NCI-H187 treated with DMSO at 0.1 percent for 48 hours (cell line): ENCODE data around the gene GOLPH3.
"Not testable (repeated sequence)": the region's sequence is repeated elsewhere in the genome, so short reads cannot be mapped to it uniquely, and the experiment has no call there.

Experiments used
- DNase-seq: peaks from one replicate; lab custom pipeline; 2025; lab: John Stamatoyannopoulos, UW

GOLPH3 gene

DNA sequence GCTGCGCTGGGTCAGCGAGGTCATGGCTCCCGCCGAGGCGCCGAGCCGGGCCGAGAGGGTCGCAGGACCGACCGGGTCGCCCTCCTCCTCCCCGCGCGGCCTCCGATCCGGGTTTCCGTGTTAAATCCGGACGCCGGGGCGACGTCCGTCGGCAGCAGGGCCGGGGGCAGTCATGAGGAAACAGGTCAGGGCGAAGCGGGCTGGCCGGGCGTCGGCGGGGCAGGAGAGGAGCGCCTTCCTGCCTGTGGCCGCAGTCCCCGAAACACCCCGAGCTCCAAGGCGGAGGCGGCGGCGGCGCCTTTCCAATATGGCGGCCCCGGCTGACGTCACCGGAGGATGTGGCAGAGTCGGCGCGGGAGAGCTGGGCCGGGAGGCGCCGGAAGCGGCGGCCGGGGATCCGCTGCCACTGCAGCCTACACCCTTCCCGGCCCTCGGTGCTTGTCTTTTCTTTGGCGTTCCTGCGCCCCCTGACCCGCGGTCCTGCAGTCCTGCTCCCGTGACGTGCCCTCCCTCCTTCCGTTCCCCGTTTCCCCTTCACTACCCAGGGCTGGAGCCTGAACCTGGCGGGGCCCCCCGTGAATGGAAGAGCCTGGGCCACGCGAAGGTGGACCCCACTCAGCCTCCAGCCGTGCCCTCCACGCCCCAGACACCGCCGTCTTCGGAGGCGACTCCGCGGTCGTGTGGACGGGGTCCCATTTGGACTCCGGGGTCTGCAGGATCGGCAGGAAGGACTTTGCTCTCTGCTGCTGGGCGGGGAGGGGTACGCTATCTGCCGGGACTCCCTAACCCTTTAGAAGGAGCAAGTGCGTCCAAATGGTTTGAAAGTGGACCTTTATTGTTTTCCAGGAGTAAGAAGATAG is at the start of gene GOLPH3:
GOLPH3 (minus strand) TSS at position 309 of the 860 bp plus-strand sequence; CDS start at position 24, 285 bp downstream.
- DNase-seq = peak; percentile 38

DNA sequence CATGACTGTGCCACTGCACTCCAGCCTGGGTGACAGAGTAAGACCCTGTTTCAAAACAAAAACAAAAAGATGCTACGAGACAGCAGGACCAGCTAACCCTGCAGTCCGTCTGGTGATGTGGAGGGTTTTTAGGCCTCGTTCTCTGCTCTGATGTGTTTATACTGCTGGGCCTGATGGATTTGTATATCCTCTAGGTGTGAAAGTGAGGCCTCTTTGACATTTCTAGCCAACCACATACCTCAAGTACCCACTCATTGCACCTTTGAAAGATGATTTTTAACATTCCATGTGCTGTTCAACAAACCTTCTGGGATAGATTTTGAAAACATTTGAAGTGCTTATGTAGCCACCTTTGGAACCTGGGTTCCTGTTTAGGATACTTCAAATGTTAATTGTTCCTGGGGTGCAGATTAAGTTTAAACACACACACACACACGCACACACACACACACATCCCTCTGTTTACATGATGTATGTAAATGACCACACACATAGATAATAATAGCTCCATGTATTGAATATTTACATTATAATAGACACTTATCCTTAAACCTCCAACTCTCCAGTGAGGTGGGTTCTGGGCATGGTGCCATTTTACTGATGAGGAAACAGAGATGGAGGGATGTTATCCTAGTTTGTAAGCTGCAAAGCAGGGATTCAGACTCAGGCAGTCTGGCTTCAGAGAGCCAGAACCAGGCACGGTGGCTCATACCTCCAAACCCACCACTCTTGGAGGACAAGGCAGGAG is 48.8 kb upstream of the GOLPH3 start:
- no peak for DNase-seq

DNA sequence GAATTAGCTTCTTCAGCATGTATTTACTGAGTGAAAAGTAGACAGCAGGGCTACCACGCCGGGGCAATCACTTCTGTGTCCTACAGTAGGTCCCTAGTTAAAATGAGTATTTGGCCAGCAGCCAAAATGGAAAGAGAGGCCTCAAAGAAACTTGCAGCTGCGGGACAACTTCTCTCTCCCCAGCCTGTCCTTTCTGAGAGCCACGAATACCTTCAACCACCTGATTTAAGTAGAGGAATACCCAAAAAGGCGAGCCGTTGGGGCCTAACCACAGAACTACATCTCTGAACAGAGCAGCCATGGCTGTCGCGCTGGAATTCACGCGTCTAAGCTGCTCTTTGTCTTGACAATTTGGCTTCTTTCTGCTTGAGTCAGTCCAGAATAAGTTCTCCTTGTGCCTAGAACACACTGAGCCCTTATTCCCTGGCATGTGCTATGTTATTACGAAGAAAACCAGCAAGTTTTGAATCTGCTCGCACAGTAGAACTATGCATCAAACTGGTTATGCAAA is 43.8 kb upstream of the GOLPH3 start:
- DNase-seq = no peak

DNA sequence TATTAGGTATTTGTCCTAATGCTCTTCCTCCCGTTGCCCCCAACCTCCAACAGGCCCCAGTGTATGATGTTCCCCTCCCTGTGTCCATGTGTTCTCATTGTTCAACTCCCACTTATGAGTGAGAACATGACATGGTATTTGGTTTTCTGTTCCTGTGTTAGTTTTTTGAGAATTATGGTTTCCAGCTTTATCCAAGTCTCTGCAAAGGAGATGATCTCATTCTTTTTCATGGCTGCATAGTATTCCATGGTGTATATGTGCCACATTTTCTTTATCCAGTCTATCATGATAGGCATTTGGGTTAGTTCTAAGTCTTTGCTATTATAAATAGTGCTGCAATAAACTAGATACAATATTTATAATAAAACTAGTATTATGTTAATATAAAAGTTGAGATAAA is 40.2 kb upstream of the GOLPH3 start:
- not testable (repeated sequence) for DNase-seq

DNA sequence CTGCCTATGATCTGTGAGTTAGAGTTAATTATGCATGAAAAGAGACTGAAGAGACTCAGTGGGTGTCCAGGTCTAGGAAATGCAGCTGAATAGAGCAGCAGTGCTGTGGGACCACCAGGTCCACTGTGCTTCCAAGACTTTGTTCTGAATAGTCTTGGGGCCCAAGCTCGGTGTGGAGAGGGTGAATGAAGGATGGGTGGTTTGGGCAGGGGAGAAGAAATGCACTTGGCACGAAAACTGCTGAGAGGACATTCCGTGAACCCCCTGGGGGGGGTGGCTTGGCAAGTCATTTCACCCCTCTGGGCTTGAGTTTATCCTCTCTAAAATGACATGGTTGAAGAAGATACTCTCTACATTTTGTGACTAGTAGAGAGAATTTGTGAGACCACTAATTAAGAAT is 36.0 kb upstream of the GOLPH3 start:
- no peak for DNase-seq

DNA sequence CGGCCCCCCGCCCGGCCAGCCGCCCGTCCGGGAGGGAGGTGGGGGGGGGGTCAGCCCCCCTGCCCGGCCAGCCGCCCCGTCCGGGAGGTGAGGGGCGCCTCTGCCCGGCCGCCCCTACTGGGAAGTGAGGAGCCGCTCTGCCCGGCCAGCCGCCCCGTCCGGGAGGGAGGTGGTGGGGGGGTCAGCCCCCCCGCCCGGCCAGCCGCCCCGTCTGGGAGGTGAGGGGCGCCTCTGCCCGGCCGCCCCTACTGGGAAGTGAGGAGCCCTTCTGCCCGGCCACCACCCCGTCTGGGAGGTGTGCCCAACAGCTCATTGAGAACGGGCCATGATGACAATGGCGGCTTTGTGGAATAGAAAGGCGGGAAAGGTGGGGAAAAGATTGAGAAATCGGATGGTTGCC is 34.7 kb upstream of the GOLPH3 start:
- DNase-seq = not testable (repeated sequence)

DNA sequence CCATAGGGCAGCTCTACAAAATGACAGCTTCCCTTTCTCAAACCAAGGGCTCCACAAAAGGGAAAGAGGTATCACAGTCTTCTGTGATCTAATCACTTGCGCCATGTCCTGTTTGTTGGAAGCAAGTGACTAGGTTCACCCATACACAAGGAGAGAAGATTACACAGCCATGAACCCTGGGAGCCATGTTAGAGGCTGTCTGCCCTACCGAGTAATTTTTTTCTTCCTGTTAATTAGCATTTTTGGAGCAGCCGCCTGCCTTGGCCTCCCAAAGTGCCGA is 33.2 kb upstream of the GOLPH3 start:
- no peak for DNase-seq

DNA sequence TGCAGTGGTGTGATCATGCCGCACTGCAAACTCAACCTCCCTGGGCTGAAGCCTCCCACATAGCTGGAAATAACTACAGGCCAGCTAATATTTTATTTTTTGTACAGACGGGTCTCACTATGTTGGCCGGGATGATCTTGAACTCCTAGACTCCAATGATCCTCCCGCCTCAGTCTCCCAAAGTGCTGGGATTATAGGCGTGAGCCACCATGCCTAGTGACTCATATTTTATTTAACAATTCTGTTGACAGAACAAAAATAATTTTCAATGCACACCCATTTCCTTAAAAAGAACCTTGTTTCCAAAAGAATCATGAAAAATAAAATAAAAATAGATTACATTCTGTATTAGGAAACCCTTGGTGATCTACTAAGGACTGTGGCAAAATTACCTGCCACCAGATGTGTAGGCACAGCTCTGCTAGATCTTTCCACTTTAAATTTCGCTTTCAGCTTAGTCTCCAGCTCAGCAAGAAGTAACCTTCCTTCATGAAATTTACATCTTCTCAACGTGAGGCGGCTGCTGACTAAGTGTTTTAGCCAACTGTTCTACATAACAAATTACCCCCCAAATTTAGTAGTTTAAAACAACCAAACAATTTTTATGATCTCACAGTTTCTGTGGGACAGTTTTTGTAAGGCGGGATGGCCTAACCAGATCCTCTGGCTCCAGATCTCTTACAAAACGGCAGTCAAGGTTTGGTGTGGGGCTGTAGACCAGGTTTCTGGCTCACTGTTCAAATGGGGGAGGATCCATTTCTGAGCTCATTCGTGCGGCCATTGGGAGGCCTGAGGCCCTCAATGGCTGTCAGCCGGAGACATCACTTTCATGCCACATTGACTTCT is 32.6 kb upstream of the GOLPH3 start:
- no peak for DNase-seq

DNA sequence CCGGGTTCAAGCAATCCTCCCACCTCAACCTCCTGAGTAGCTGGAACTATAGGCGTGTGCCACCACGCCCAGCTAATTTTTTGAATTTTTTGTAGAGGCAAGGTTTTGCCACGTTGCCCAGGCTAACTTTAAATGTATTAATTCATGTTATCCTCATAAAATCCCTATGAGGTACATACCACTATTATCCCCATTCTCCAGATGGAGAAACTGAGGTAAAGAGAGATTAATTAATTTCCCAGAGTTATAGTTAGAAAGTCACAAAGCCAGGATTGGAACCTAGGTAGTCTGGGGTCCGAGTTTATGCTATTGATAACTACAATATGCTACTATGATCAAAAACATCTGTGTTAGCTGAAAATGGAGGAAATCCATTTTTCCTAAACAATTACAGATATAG is 31.9 kb upstream of the GOLPH3 start:
- no peak for DNase-seq

DNA sequence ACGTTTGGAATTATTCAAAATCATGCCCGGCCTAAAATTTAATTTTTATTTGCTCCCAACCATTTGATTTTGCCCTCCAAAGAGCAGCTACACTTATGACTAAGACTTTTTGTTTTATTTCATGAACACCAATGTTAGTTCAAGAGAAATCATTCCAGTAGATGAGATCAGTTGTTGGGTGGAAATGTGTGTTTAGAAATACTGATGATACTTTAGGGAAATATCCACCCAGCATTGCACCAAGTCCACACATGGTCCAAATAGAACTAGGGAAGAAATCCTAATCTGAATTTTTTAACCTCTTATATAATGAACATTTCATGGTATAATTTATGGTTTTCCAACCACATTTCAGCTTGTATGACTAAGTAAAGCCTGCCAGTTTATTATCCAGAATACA is 28.3 kb upstream of the GOLPH3 start:
- DNase-seq = no peak

DNA sequence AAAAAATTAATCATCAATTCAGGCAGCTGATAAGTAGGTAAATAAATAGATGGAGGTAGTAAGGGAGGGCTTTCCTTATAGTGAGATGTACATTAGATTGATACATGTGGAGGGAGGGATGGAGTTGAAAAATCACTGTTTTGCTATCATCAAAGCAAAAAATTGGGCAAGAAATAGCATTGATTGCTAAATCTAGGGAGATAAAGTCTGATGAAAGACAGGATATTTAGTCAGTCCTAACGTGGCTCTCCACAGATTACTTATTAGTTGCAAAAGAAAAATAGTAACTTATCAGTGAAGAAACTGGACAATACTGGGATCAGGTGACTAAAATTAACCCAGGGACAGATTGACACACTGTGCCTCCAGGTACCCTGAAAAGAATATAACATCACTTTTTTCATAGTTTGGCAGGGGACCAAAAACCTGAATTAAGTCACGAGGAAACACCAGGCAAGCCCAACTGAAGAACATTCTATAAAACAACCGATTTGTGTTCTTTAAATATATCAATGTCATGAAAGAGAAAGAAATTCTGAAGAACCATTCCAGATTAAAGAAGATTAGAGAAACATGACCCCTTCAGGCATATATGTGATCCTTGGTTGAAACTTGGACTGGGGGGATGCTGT is 27.1 kb upstream of the GOLPH3 start:
- no peak for DNase-seq

DNA sequence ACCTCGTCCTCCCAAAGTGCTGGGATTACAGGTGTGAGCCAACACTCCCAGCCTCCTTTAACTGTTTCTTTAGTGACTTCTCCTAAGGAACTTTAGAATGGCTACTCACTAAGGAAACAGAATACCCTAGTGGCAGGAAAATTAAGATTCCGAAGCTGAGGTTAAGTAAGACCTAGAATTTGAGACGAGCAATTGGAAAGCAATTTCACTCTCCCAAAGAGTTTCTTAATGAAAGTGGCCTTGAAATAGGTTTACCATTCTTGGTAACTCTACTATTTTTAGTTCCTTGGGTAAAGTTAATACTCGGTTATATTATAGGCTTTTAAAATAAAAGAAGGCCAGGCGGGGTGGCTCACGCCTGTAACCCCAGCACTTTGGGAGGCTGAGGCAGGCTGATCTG is 22.9 kb upstream of the GOLPH3 start:
- DNase-seq = no peak

DNA sequence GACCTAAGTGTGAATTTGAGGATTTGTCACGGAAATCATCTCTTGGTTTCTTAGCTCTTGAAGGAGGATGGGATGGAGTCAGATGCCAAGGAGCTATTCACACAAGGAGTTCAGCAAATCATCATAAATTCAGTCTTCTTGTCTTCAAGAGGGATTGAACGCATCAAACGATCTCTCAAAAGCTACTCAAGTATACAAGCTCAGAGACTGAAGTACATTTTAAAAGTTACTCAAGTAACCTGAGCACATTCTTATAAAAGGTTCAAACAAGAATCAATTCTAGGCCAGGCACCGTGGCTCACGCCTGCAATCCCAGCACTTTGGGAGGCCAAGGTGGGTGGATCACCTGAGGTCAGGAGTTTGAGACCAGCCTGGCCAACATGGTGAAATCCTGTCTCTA is 21.1 kb upstream of the GOLPH3 start:
- no peak for DNase-seq

DNA sequence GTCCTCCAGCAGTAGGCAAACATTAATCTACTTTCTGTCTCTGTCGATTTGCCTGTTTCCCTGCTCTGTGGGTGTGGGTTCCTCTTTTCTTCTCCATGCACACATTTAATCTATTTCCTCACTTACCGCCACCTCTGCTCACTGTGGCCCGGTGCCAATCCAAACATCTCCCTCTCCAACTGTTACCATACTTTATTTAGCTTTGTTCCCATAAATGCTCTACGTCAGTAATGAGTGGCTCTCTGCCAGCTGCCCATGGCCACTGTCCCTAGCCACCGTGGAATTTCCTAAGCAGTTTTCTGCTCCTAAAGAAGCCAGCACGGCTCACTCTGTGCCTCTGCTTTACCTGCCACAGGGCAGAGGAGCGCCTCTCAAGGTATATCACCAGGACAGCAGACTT is 19.5 kb upstream of the GOLPH3 start:
- DNase-seq = peak; percentile 66

DNA sequence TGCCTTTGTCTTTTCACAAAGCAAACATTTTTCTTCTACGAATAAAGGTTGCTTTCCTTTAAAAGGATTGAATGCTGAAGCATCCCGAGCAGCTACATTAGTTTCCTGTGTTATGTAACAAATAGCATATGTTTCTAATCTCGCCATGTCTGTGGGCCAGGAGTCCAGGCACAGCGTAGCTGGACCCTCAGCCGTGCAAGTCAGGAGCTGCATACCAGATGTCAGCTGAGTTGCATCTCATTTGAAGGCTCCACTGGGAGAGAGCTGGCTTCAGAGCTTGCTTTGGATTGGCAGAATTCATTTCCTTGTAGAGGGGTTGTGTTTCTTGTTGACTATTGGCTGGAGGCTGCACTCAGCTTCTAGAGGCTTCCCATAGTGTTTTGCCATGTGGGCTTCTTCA is 16.0 kb upstream of the GOLPH3 start:
- DNase-seq = no peak

DNA sequence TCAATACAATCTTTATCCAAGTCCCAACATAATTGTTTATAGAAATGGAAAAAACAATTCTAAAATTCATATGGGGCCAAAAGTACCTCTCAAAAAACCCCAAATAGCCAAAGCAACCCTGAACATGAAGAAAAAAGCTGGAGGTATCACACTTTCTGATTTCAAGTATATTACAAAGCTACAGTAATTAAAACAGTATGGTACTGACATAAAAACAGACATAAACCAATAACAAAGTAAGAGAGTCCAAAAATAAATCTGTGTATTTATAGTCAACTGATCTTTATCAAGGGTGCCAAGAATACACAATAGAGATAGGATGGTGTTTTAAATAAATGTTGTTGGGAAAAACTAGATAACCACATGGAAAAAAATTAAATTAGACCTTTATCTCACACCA is 13.6 kb upstream of the GOLPH3 start:
- DNase-seq = no peak

DNA sequence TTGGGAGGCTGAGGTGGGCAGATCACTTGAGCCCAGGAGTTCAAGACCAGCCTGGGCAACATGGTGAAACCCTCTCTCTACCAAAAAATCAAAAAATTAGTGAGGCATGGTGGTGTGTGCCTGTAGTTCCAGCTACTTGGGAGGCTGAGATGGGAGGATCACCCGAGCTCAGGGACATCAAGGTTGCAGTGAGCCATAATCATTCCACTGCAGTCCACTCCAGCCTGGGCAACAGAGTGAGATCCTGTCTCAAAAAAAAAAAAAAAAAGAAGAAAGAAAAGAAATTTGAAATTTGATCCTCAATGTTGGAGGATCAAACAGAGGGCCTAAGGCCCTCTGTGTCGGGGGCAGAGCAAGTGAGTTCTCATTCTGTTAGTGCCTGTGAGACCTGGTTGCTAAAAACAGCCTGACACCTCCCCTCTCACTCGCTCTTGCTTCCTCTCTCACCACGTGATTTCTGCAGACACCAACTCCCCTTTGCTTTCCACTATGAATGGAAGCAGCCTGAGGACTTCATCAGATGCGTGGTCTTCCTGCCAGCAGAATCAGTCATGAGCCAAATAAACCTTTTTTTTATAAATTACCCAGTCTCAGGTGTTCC is 8.4 kb upstream of the GOLPH3 start:
- no peak for DNase-seq

DNA sequence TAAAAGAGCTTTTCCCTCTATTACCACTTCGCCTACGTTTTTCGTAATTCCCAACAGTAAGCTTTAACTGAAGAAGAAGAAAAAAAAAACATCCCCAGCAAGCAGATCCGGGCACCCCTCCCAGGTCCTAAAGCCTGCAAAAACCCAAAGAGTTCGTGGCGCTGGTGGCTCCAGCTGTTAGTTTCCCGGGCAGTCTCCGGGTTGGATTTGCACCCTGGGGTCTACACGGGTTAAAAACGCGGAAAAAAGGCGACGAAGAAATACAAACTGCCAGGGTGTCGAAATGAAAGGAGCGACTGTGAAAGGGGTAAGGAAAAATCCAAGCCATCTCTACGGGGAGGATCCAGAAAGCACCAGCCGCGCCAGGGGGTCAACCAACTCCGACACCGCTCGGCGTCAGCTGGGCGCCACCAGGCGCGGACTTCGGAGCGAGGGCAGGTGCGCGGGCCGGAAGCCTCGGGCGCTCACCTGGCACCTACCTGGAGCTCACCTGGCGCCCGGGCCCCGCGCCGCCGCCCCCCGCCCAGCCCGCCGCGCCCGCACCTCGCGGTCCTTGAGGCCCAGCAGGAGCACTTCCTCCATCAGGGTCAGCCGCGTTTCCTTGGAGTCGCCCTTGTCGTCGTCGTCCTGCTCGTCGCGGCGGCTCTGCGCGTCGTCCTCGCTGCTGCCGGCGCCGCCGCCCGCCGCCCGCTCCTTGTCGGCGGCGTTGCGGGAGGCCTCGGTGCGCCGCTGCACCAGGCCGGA is 680 bp downstream of the GOLPH3 start:
- DNase-seq = peak; percentile 7

DNA sequence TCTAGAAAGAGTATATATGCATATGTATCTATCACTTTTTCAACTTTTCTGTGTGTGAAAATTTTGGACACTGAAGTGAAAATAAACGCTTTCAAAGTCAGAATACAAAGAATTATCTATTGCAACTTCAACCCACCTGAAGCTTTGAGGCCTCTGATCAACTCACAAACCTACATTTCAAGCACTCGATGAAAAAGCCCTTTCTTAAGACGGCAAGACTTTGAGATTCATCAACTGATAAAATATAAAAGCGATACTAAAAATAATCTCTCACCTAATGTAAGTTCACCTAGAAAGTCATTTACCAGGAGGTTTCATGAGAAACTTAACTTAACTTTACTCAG is 1.2 kb downstream of the GOLPH3 start:
- DNase-seq = no peak

DNA sequence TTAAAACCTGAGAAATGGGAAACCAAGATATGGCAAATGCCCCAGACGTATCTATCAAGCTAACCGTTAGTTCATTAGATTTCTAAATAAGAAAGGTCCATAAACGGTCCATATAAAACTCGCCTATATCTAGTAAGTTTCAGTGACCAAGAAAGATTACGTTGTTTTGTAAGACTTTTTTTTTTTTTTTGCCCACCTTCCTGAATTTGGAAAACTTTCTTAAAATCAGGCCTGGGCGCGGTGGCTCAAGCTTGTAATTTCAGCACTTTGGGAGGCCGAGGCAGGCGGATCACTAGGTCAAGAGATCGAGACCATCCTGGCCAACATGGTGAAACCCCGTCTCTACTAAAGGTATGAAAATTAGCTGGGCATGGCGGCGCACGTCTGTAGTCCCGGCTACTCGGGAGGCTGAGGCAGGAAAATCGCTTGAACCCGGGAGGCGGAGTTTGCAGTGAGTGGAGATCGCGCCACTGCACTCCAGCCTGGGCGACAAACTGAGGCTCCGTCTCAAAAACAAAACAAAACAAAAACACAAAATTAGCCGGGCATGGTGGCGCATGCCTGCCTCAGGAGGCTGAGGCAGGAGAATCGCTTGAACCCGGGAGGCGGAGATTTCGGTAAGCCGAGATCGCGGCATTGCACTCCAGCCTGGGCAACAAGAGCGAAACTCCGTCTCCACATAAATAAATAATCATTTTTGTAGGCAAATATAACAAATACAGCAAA is 1.8 kb downstream of the GOLPH3 start:
- not testable (repeated sequence) for DNase-seq
